ENCODE results near the gene NACC1. TPM values are rescaled to one million over a fixed set of nuclear protein-coding genes. Genes with fewer than 3 reads are reported as not detected.

The NACC1 gene
- total and polyA plus RNA-seq, 2 of the 8 experiments (the other 6 are each of a cell fraction or from before 2014, with no cell fraction given) = 234 to 301 TPM

GRCh38 chr19:13093407-13094105 is 24.5 kb upstream of the NACC1 start (continued):
- no peak for TF ChIP-seq SAP30 (IDR thresholded peaks at IDR 0.05; ENCODE audit: insufficient read depth, insufficient replicate concordance, low read length)
- no peak for TF ChIP-seq CTBP2 (IDR thresholded peaks at IDR 0.05; ENCODE audit: borderline replicate concordance, insufficient read depth, insufficient read length, low read length)
- TF ChIP-seq NANOG (IDR thresholded peaks at IDR 0.05; ENCODE audit: insufficient read depth, low read depth, low read length, poor library complexity, severe bottlenecking) = peak; percentile 23
- TF ChIP-seq TCF12 (IDR thresholded peaks at IDR 0.05; ENCODE audit: low read depth, low read length) = no peak; the same call in 1 of the 2 replicates
- TF ChIP-seq CTCF (IDR thresholded peaks at IDR 0.05; ENCODE audit: control extremely low read depth in 1 of 3, insufficient read depth in 1 of 3, low read depth in 1 of 3, low read length in 3 of 3) = peak; percentile 96
- no peak for TF ChIP-seq POU5F1 (IDR thresholded peaks at IDR 0.05; ENCODE audit: low read depth, low read length)
- TF ChIP-seq GTF2F1 (IDR thresholded peaks at IDR 0.05; ENCODE audit: borderline replicate concordance, low read depth, low read length) = no peak
- no peak for TF ChIP-seq PHF8 (conservative IDR thresholded peaks at IDR 0.05; ENCODE audit: low read depth, low read length)
- peak; percentile 83 for TF ChIP-seq CREB1 (IDR thresholded peaks at IDR 0.05)
- TF ChIP-seq SP1 (IDR thresholded peaks at IDR 0.05; ENCODE audit: low read depth, low read length) = 0 out of 2 replicates have a peak, but pooled peaks have one; percentile 25
- no peak for TF ChIP-seq HDAC2 (IDR thresholded peaks at IDR 0.05; ENCODE audit: borderline replicate concordance in 1 of 2, low read depth in 2 of 2, low read length in 2 of 2)
- no peak for TF ChIP-seq SIRT6 (IDR thresholded peaks at IDR 0.05; ENCODE audit: low read length)
- TF ChIP-seq POLR2A (IDR thresholded peaks at IDR 0.05; ENCODE audit: control extremely low read depth in 1 of 2, low read depth in 2 of 2, low read length in 2 of 2) = no peak
- no peak for TF ChIP-seq ATF3 (IDR thresholded peaks at IDR 0.05; ENCODE audit: insufficient read depth, low read depth, low read length)
- no peak for TF ChIP-seq RBBP5 (IDR thresholded peaks at IDR 0.05; ENCODE audit: borderline replicate concordance, low read depth, low read length)
- TF ChIP-seq GABPA (IDR thresholded peaks at IDR 0.05; ENCODE audit: borderline replicate concordance, insufficient read depth, low read length) = peak; percentile 32; the same call in 1 of the 2 replicates
- no peak for TF ChIP-seq CBX5 (IDR thresholded peaks at IDR 0.05; ENCODE audit: low read depth, low read length)
- TF ChIP-seq RFX5 (IDR thresholded peaks at IDR 0.05; ENCODE audit: borderline replicate concordance, low read depth, low read length) = no peak
- 0 out of 2 replicates have a peak, but pooled peaks have one; percentile 36 for TF ChIP-seq JUND (IDR thresholded peaks at IDR 0.05; ENCODE audit: low read length)
- 0 out of 2 replicates have a peak, but pooled peaks have one; percentile 26 for TF ChIP-seq YY1 (IDR thresholded peaks at IDR 0.05; ENCODE audit: low read depth, low read length)
- peak; percentile 68 for TF ChIP-seq TAF7 (optimal IDR thresholded peaks at IDR 0.05; ENCODE audit: borderline replicate concordance, low read depth, low read length)

Measured in H1 (cell line).